Measurements from ENCODE around the gene TNS2.

- TF ChIP-seq TAF1 (IDR thresholded peaks at IDR 0.05; ENCODE audit: low read depth) (no peak), CREB1 (IDR thresholded peaks at IDR 0.05; ENCODE audit: low read depth) (no peak), ZBTB7A (IDR thresholded peaks at IDR 0.05; ENCODE audit: low read depth) (no peak), MAX (IDR thresholded peaks at IDR 0.05) (no peak), EGR1 (IDR thresholded peaks at IDR 0.05) (no peak), REST (IDR thresholded peaks at IDR 0.05; ENCODE audit: low read depth) (no peak), EP300 (IDR thresholded peaks at IDR 0.05; ENCODE audit: borderline replicate concordance) (no peak), NFIC (IDR thresholded peaks at IDR 0.05) (no peak), USF1 (IDR thresholded peaks at IDR 0.05) (no peak), RAD21 (IDR thresholded peaks at IDR 0.05; ENCODE audit: low read depth) (no peak), TEAD4 (IDR thresholded peaks at IDR 0.05) (no peak)
Observed at GRCh38 chr12:53076461-53076860, 26.6 kb downstream of the TNS2 start.
